ENCODE data around the gene NOVA1.

GRCh38 chr14:26626256-26626655 lies 28.4 kb upstream of the NOVA1 start:
- TF ChIP-seq CTCF (IDR thresholded peaks at IDR 0.05): no peak
- no peak for TF ChIP-seq POLR2A (IDR thresholded peaks at IDR 0.05; ENCODE audit: low read depth)
